Osteoblast (primary cell): ENCODE results near the gene COA1. TPM values are rescaled to one million over a fixed set of nuclear protein-coding genes. Genes with fewer than 3 reads are reported as not detected.

ENCODE experiments used
- DNase-seq: peaks from one replicate; pipeline ENCODE4 v3.0.0; 2011; ENCODE audit warnings: low spot score, mixed read lengths; ENCODE audit not compliant: insufficient read length; ENCODE audit errors: missing footprints
- H2AFZ ChIP-seq: 2 replicates; pipeline ENCODE4 v1.6.0; 2011; ENCODE audit warnings: mild to moderate bottlenecking, low read length
- H3K27ac ChIP-seq: 2 replicates; pipeline ENCODE4 v1.5.1; 2011; ENCODE audit warnings: mild to moderate bottlenecking, low read depth, low read length, moderate library complexity
- H3K27me3 ChIP-seq: 2 replicates; pipeline ENCODE4 v1.6.0; 2012; ENCODE audit warnings: mild to moderate bottlenecking, control low read depth, inconsistent platforms, low read length, moderate library complexity; ENCODE audit not compliant: insufficient read depth
- H3K36me3 ChIP-seq: 2 replicates; pipeline ENCODE4 v1.5.1; 2011; ENCODE audit warnings: mild to moderate bottlenecking, low read length, control low read depth, moderate library complexity; ENCODE audit not compliant: insufficient read depth
- H3K4me1 ChIP-seq: 2 replicates; pipeline ENCODE4 v1.5.1; 2011; ENCODE audit warnings: mild to moderate bottlenecking, low read length, control low read depth, moderate library complexity; ENCODE audit not compliant: insufficient read depth
- H3K4me2 ChIP-seq: 2 replicates; pipeline ENCODE4 v1.6.0; 2011; ENCODE audit warnings: mild to moderate bottlenecking, low read length; ENCODE audit not compliant: insufficient read depth
- H3K4me3 ChIP-seq: fragments of 200-600 bp; sonication (generic); 3 replicates; pipeline ENCODE4 v1.5.1; 2012; ENCODE audit warnings: mild to moderate bottlenecking, low read length, inconsistent platforms; ENCODE audit not compliant: insufficient read depth
- H3K79me2 ChIP-seq: 2 replicates; pipeline ENCODE4 v1.6.0; 2012; ENCODE audit warnings: mild to moderate bottlenecking, low read length, control low read depth, inconsistent platforms; ENCODE audit not compliant: insufficient read depth
- H3K9me3 ChIP-seq: 2 replicates; pipeline ENCODE4 v1.5.1; 2011; ENCODE audit warnings: low read depth, low read length, control low read depth
- H4K20me1 ChIP-seq: 2 replicates; pipeline ENCODE4 v1.6.0; 2012; ENCODE audit warnings: mild to moderate bottlenecking, low read length, control low read depth; ENCODE audit not compliant: insufficient read depth
- total RNA-seq: library from RNA; depleted of rRNA; stranded (reverse); fragments of >200 nt; gene quantifications from 2 replicates; pipeline ENCODE4 v1.2.3, GENCODE V29; 2012
- TF ChIP-seq, protein P1 (sequence below): IDR thresholded peaks from 2 replicates; pipeline ENCODE4 v1.5.1; 2011; ENCODE audit warnings: mild to moderate bottlenecking, low read depth, low read length, moderate library complexity; ENCODE audit errors: extremely low read depth

COA1 gene
- total RNA-seq, 1 donor, result 34.0 TPM

DNA sequence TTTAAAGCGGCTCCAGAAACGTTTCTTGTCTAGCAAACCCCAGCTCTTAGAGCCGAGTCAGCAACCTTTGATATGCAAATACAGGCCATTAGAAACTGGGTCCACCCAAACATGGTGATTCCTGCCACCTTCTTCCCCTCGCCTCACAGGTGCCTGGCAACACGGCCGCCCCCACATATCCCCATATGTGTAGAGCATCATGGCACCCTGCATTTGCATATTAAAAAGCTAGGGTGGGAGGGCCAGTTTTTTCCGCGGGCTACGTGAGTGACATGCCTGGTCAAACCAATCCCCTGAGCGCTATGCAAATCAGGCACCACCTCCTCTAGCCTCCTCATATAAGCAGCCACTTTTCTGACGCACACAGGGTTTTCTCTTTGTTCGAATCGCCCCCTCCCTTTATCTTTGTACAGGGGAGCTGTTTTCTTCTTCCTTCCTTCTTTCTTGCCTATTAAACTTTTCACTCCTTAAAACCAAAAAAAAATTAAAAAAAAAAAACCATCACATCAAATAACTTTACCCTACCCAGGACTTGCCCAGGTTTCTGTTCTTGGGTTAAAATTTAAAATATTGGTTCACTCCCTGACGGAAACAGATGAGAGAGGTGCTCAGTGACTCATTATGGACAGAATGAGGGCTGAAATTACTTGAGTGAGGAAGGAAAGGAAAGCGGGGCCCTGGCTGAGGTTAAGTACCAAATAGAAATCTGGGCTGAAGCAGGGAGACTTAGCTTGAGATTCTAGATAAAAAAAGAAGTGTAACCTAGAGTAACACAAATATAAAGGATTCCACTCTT lies 59.8 kb downstream of the COA1 start:
- Histone ChIP-seq H3K4me1 (peaks cover 4% of the 10 kb centered on the region), H4K20me1 (no peaks in the 10 kb centered on the region), H2AFZ (no peak overlapping the region), H3K36me3 (no peaks in the 10 kb centered on the region), H3K4me2 (no peak overlapping the region), H3K9me3 (no peaks in the 10 kb centered on the region), H3K4me3 (no peak overlapping the region), H3K27me3 (no peaks in the 10 kb centered on the region), H3K79me2 (peaks cover 71% of the 10 kb centered on the region), H3K27ac (no peak overlapping the region)
- no peak for DNase-seq
- TF ChIP-seq, protein P1, sequence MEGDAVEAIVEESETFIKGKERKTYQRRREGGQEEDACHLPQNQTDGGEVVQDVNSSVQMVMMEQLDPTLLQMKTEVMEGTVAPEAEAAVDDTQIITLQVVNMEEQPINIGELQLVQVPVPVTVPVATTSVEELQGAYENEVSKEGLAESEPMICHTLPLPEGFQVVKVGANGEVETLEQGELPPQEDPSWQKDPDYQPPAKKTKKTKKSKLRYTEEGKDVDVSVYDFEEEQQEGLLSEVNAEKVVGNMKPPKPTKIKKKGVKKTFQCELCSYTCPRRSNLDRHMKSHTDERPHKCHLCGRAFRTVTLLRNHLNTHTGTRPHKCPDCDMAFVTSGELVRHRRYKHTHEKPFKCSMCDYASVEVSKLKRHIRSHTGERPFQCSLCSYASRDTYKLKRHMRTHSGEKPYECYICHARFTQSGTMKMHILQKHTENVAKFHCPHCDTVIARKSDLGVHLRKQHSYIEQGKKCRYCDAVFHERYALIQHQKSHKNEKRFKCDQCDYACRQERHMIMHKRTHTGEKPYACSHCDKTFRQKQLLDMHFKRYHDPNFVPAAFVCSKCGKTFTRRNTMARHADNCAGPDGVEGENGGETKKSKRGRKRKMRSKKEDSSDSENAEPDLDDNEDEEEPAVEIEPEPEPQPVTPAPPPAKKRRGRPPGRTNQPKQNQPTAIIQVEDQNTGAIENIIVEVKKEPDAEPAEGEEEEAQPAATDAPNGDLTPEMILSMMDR, result no peak

DNA sequence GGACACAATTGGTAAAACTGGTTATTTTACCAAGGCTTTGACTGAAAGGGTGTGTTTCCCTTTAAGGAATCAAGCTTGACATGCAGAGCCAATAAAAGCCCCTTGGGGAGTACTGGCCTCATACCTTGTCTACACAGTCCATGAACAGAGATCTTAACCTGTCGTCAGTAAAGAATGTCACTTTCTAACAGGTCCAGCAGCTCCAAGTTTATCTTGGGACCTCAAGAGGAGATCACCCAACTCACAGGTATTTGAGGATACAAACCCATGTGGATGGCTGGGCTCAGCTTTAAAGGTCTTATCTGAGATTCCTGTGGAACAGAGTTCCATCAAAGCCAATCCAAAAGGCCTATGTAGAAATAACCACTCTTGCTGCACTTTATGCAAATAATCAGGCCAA lies 61.3 kb downstream of the COA1 start:
- Histone ChIP-seq H3K4me1 (no peaks in the 10 kb centered on the region), H3K36me3 (no peaks in the 10 kb centered on the region), H3K4me2 (no peak overlapping the region), H3K4me3 (no peak overlapping the region), H2AFZ (no peak overlapping the region), H3K27me3 (no peaks in the 10 kb centered on the region), H3K27ac (no peak overlapping the region), H3K79me2 (peaks cover 62% of the 10 kb centered on the region), H4K20me1 (no peaks in the 10 kb centered on the region), H3K9me3 (no peaks in the 10 kb centered on the region)
- TF ChIP-seq, protein P1, result no peak
- no peak for DNase-seq

DNA sequence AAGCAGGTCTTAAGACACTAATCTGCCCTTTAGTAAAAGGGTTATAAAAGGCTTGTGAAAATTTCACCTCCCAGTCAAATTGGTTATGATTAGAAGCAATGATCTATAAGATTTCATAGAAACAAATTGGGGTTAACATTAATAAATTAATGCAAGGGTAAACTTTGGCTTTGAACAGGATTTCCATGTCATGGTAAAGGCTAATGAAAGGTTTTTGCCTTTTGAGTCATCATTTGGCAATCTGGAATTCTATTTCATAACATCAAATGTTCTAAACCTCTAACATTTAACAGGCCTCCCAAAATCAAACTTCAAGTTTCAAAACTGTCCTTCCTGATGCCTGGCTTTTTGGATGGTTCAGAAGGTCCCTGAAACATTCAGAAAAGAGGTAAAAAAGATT lies 62.4 kb downstream of the COA1 start:
- no peak for DNase-seq
- no peaks in the 10 kb centered on the region for H4K20me1 ChIP-seq
- H3K4me3 ChIP-seq, result no peak overlapping the region
- no peaks in the 10 kb centered on the region for H3K27me3 ChIP-seq
- H3K79me2 ChIP-seq, result peaks cover 58% of the 10 kb centered on the region
- TF ChIP-seq, protein P1, result no peak
- H3K27ac ChIP-seq, result no peak overlapping the region
- no peaks in the 10 kb centered on the region for H3K36me3 ChIP-seq
- H2AFZ ChIP-seq, result no peak overlapping the region
- H3K4me2 ChIP-seq, result no peak overlapping the region
- H3K9me3 ChIP-seq, result no peaks in the 10 kb centered on the region
- no peaks in the 10 kb centered on the region for H3K4me1 ChIP-seq

DNA sequence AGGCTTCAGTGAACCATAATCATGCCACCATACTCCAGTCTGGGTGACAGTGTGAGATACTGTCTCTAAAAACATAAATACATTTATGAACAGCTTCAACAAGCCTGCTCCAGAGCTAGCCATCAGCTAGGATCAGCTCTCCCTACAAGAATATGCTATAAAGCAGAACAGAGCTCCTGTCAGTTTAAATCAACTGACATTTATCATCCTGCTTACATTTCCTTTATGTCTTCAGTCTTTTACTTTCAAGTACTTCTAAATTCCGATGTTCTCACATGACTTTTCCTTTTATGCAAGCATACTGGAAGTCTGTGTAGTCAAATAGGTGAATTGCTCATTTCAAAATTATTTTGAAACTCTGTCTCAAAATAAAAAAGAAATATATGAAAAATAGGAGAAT lies 64.6 kb downstream of the COA1 start:
- Histone ChIP-seq H3K4me1 (peaks cover 11% of the 10 kb centered on the region), H4K20me1 (no peaks in the 10 kb centered on the region), H3K79me2 (peaks cover 48% of the 10 kb centered on the region), H3K36me3 (no peaks in the 10 kb centered on the region), H2AFZ (no peak overlapping the region), H3K27me3 (no peaks in the 10 kb centered on the region), H3K9me3 (no peaks in the 10 kb centered on the region), H3K27ac (no peak overlapping the region), H3K4me3 (no peak overlapping the region), H3K4me2 (no peak overlapping the region)
- TF ChIP-seq, protein P1, result no peak
- no peak for DNase-seq
